ENCODE results near the gene EML1.

Gene EML1

DNA sequence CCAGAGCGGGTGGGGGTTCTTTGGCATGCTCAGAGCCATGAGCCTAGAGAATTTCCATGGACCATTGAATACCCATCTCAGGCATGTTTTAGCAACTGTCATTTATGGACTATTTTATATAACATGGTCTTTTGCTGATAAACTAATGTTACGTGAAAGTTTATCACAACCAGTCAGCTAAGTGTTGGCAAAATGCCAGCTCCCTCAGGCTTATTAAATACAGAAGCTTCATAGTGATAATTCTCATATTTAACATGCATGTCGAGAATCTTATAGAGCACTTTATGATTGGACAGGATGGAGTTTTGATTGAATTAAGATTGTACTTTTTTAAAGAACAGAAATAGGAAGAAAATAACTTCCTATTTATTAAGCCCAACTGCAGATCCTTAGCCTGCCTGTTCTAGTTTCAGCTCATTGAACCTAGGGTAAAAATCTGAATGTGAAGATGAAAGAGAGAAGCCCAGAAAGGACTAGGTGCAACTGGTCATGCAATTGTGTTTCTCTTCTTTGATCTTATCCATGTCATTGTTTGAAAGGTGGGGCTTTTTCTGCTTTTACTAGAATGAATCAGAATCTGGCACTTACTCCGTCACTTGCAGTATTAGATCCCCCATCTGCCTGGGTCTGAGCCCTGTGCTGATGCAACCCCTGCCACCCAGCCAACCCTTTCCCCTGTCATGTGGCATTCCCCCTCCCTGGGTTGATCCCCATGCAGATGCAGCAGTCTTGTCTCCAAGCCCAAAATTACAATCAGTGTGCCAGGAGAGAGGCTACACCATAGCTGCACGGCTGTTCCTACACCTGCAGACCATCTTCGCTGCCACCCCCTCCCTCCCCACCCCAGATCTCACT lies 137.4 kb downstream of the EML1 start:
- DNase-seq (ENCODE audit: low spot score in 2 of 2), result no peak
- H3K27me3 Mint-ChIP-seq, result peaks cover 12% of the 10 kb centered on the region
- H3K4me1 Mint-ChIP-seq, result no peaks in the 10 kb centered on the region
- no peak overlapping the region for H3K27ac Mint-ChIP-seq
- no peak overlapping the region for H3K4me3 Mint-ChIP-seq
- H3K36me3 Mint-ChIP-seq, result peaks cover 2% of the 10 kb centered on the region
- ATAC-seq (ENCODE audit: low read depth), result no peak
- peaks cover 2% of the 10 kb centered on the region for H3K9me3 Mint-ChIP-seq

DNA sequence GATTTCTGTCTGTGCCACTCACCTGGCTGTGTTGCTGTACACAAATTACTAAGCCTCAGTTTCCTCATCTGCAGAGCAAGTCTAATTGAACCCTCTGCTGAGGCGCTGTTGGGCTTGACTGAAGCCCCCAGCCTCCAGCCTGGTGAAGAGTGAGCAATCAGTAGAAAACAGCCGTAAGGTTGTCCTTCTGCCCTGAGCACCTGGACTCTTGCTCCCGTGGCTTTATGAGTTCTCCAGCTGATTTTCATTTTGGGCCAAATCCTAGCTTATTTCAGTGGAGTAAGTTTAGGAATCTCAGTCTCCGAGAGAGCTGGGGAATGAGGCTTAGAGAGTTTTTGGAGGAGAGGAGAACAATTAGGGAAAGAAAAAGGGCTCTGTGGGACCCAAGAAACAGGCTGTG lies 138.1 kb downstream of the EML1 start:
- no peak overlapping the region for H3K27ac Mint-ChIP-seq
- no peaks in the 10 kb centered on the region for H3K4me1 Mint-ChIP-seq
- H3K27me3 Mint-ChIP-seq, result peaks cover 12% of the 10 kb centered on the region
- ATAC-seq (ENCODE audit: low read depth) (no peak), DNase-seq (ENCODE audit: low spot score in 2 of 2) (no peak)
- peaks cover 2% of the 10 kb centered on the region for H3K9me3 Mint-ChIP-seq
- H3K4me3 Mint-ChIP-seq, result no peak overlapping the region
- peaks cover 2% of the 10 kb centered on the region for H3K36me3 Mint-ChIP-seq

GRCh38 chr14:99936056-99936455 lies 142.8 kb downstream of the EML1 start:
- Mint-ChIP-seq H3K9me3 (no peaks in the 10 kb centered on the region), H3K4me1 (no peaks in the 10 kb centered on the region), H3K36me3 (no peaks in the 10 kb centered on the region), H3K27me3 (peaks cover 16% of the 10 kb centered on the region), H3K4me3 (no peak overlapping the region), H3K27ac (no peak overlapping the region)
- ATAC-seq (ENCODE audit: low read depth) (no peak), DNase-seq (ENCODE audit: low spot score in 2 of 2) (no peak)

GRCh38 chr14:99936738-99937474 lies 143.7 kb downstream of the EML1 start:
- no peaks in the 10 kb centered on the region for H3K36me3 Mint-ChIP-seq
- no peak overlapping the region for H3K27ac Mint-ChIP-seq
- no peaks in the 10 kb centered on the region for H3K4me1 Mint-ChIP-seq
- H3K27me3 Mint-ChIP-seq, result peaks cover 13% of the 10 kb centered on the region
- no peaks in the 10 kb centered on the region for H3K9me3 Mint-ChIP-seq
- peak; percentile 31 for ATAC-seq (ENCODE audit: low read depth)
- no peak overlapping the region for H3K4me3 Mint-ChIP-seq
- no peak for DNase-seq (ENCODE audit: low spot score in 2 of 2)

DNA sequence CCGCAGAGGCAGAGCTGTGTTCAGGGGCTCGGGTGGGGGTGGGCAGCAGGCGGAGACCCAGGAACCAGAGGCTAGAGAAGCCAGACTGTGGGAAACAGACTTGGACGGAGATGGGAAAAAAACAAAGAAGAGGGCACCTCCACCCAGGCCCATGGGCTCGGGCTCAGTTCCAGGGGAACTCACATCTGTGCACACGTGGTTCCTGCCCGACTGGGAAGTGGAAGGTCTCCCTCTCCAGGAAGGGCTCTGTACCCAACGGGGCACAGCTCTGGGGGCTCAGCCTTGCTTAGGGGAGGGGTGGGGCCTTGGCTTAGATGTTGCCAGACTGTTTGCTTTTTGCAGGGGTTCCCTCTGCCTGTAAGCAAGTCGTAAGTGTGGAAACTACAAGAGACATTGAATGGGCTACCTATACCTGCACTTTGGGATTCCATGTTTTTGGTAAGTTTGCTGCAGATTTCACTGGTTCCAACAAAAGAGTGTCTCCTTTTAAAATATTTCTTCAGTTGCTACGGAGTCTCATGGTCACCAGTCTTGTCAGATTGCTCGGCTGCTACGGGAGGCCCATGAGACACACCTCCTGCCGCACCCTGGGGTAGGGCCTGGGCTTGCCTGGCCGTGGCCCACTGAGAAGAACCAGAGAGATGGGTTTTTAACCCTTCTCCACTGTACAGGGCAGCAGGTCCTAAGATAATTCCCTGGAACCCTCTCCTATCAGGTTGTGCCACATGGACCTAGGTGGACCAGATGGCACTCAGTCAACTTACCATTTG lies 144.4 kb downstream of the EML1 start:
- Mint-ChIP-seq H3K27ac (no peak overlapping the region), H3K4me3 (no peak overlapping the region), H3K9me3 (no peaks in the 10 kb centered on the region), H3K4me1 (no peaks in the 10 kb centered on the region), H3K27me3 (peaks cover 12% of the 10 kb centered on the region), H3K36me3 (no peaks in the 10 kb centered on the region)
- no peak for ATAC-seq (ENCODE audit: low read depth)
- DNase-seq (ENCODE audit: low spot score in 2 of 2), result no peak

DNA sequence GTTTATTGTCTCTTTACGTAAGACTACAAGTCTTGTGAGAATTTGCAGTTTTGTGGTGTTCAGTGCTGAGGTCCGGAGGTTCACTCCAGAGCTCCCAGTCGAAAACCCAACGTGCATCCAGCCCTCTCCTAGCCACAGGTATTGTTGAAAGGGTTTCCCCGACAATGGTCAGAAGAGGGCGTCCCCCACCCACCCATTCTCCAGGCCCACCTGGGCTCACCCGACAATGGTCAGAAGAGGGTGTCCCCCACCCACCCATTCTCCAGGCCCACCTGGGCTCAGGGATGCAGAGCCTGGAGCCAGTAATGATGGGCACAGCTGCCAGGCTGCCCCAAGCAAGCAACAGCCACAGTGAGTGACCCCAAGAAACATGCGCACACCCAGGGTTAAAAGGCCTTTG lies 145.2 kb downstream of the EML1 start:
- H3K9me3 Mint-ChIP-seq, result no peaks in the 10 kb centered on the region
- no peaks in the 10 kb centered on the region for H3K36me3 Mint-ChIP-seq
- no peaks in the 10 kb centered on the region for H3K4me1 Mint-ChIP-seq
- H3K27me3 Mint-ChIP-seq, result peaks cover 17% of the 10 kb centered on the region
- ATAC-seq (ENCODE audit: low read depth), result no peak
- no peak for DNase-seq (ENCODE audit: low spot score in 2 of 2)
- H3K4me3 Mint-ChIP-seq, result no peak overlapping the region
- no peak overlapping the region for H3K27ac Mint-ChIP-seq

GRCh38 chr14:99938896-99939295 lies 145.7 kb downstream of the EML1 start:
- ATAC-seq (ENCODE audit: low read depth) (no peak), DNase-seq (ENCODE audit: low spot score in 2 of 2) (no peak)
- Mint-ChIP-seq H3K4me1 (no peaks in the 10 kb centered on the region), H3K4me3 (no peak overlapping the region), H3K27ac (no peak overlapping the region), H3K9me3 (no peaks in the 10 kb centered on the region), H3K36me3 (no peaks in the 10 kb centered on the region), H3K27me3 (peaks cover 21% of the 10 kb centered on the region)

DNA sequence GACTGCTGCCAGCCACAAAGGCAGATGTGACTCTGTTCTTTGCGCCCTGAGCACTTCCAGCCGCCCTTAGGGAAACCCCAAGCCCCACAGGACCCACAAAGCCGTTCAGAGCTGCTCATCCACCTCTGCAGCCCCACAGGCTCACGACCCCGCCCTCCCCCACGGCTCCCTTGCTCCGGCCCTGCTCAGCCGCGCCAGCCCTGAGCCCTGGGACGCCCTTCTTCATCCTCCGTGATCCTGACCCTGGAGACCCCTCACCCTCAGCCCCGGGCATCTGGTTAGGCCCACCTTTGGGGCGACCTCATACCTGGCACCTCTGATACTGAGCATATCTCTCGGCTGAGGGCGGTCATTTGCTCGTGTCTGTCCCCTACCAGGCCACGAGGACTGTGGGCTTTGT lies 146.2 kb downstream of the EML1 start:
- DNase-seq (ENCODE audit: low spot score in 2 of 2) (no peak), ATAC-seq (ENCODE audit: low read depth) (no peak)
- Mint-ChIP-seq H3K4me1 (no peaks in the 10 kb centered on the region), H3K4me3 (no peak overlapping the region), H3K36me3 (no peaks in the 10 kb centered on the region), H3K27ac (no peak overlapping the region), H3K27me3 (peaks cover 24% of the 10 kb centered on the region), H3K9me3 (no peaks in the 10 kb centered on the region)

DNA sequence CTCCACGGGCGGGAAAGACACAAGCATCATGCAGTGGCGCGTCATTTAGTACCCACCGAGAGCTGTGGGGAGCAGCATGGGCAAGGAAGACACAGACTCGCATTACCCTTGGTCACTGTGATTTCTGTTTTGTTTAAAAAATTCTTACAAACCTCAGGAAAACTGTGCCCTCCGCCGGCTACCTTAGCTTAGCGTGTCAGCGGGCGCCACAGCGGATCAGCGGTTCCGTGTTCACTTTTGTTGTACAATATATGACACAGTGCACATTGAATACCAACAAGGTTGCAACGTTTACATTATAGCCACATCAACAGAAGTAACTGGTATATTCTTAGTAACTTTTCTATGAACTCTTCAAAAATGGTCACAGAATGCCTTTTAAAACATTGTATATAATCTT lies 146.9 kb downstream of the EML1 start:
- Mint-ChIP-seq H3K36me3 (no peaks in the 10 kb centered on the region), H3K27ac (no peak overlapping the region), H3K4me1 (no peaks in the 10 kb centered on the region), H3K27me3 (peaks cover 22% of the 10 kb centered on the region), H3K9me3 (no peaks in the 10 kb centered on the region), H3K4me3 (no peak overlapping the region)
- DNase-seq (ENCODE audit: low spot score in 2 of 2) (no peak), ATAC-seq (ENCODE audit: low read depth) (no peak)

- DNase-seq (ENCODE audit: low spot score in 2 of 2), result no peak
- no peaks in the 10 kb centered on the region for H3K9me3 Mint-ChIP-seq
- no peak for ATAC-seq (ENCODE audit: low read depth)
- peaks cover 20% of the 10 kb centered on the region for H3K27me3 Mint-ChIP-seq
- no peaks in the 10 kb centered on the region for H3K36me3 Mint-ChIP-seq
- no peak overlapping the region for H3K4me3 Mint-ChIP-seq
- peaks cover 1% of the 10 kb centered on the region for H3K4me1 Mint-ChIP-seq
- H3K27ac Mint-ChIP-seq, result no peak overlapping the region
Measured at GRCh38 chr14:99941211-99941610, 148.0 kb downstream of the EML1 start.

DNA sequence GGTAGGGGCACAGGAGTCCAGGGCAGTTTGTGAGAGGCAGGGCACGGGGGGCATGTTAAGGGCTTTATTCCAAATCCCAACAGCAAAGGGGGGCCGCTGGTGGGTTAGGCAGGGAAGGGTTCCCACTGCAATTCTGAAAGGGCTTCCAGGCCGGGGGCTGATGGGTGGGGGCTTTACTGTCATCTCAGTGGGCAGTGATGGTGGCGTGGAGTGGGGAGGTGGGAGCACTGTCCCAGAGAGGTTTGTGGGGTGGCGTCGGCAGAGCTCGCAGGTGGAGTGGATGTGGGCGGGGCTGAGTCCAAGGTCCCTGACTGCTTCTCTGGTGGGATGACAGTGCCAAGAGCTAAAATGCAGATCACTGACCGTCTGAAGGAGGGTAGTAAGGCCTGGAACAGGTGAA lies 150.4 kb downstream of the EML1 start:
- Mint-ChIP-seq H3K4me3 (no peak overlapping the region), H3K4me1 (peaks cover 6% of the 10 kb centered on the region), H3K27ac (no peak overlapping the region), H3K27me3 (peaks cover 17% of the 10 kb centered on the region), H3K9me3 (no peaks in the 10 kb centered on the region), H3K36me3 (no peaks in the 10 kb centered on the region)
- DNase-seq (ENCODE audit: low spot score in 2 of 2), result no peak
- ATAC-seq (ENCODE audit: low read depth), result no peak

DNA sequence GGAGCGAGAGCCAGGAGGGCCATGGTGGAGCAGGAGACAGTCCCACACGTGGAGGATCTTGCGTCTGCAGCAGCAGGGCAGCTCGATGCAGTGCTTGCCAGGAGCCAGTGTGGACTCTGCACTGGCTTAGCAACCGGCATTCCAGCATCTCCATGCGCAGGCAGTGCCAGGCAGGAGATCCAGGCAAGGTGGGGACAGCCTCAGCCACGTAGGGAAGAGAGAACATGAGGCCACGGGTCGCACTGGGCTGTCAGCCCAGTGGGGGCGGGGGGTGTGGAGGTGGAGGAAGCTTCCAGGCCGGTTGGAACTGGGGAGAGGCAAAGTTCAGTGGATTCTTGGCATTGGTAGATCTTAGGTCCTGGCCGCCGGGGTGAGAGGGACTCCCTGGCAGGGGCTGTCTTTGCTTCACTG lies 151.0 kb downstream of the EML1 start:
- no peak for DNase-seq (ENCODE audit: low spot score in 2 of 2)
- no peak for ATAC-seq (ENCODE audit: low read depth)
- H3K4me3 Mint-ChIP-seq, result no peak overlapping the region
- no peaks in the 10 kb centered on the region for H3K36me3 Mint-ChIP-seq
- peaks cover 6% of the 10 kb centered on the region for H3K4me1 Mint-ChIP-seq
- no peak overlapping the region for H3K27ac Mint-ChIP-seq
- H3K27me3 Mint-ChIP-seq, result peaks cover 17% of the 10 kb centered on the region
- H3K9me3 Mint-ChIP-seq, result no peaks in the 10 kb centered on the region

- Mint-ChIP-seq H3K27ac (no peak overlapping the region), H3K36me3 (no peaks in the 10 kb centered on the region), H3K27me3 (peaks cover 15% of the 10 kb centered on the region), H3K4me1 (peaks cover 6% of the 10 kb centered on the region), H3K9me3 (no peaks in the 10 kb centered on the region), H3K4me3 (no peak overlapping the region)
- DNase-seq (ENCODE audit: low spot score in 2 of 2) (no peak), ATAC-seq (ENCODE audit: low read depth) (peak; percentile 42)
Measured at GRCh38 chr14:99945732-99946651, 152.8 kb downstream of the EML1 start.

Measured in memory B cell (primary cell).